Right atrium auricular region (tissue), 2 donors: Measurements from ENCODE around the gene STAB2. TPM values are rescaled to one million over a fixed set of nuclear protein-coding genes. Genes with fewer than 3 reads are reported as not detected.

Source experiments
- DNase-seq: peaks from one replicate; pipeline ENCODE4 v3.0.0-alpha.2; 2019; ENCODE audit warnings: low spot score
- H3K27ac ChIP-seq, 2 donors: fragments of 200-600 bp; sonication (generic); 1 replicate in 1 of 2; 2 replicates in 1 of 2; pipeline ENCODE4 v1.5.1; 2016 to 2019
- H3K27me3 ChIP-seq, 2 donors: fragments of 200-600 bp; sonication (generic); one replicate each; pipeline versions ENCODE4 v1.5.1 to v1.6.0; 2017 to 2019
- H3K36me3 ChIP-seq: fragments of 200-600 bp; sonication (generic); one replicate; pipeline ENCODE4 v1.5.1; 2016
- H3K4me1 ChIP-seq, 2 donors: fragments of 200-600 bp; sonication (generic); one replicate each; pipeline versions ENCODE4 v1.5.1 to v1.6.0; 2017 to 2019
- H3K4me3 ChIP-seq, 2 donors: fragments of 200-600 bp; sonication (generic); 1 replicate in 1 of 2; 2 replicates in 1 of 2; pipeline ENCODE4 v1.5.1; 2017 to 2019; ENCODE audit warnings: mild to moderate bottlenecking in 1 of 2, moderate library complexity in 1 of 2
- H3K9me3 ChIP-seq, 2 donors: fragments of 200-600 bp; sonication (generic); one replicate each; pipeline ENCODE4 v1.5.1; 2019
- CTCF ChIP-seq, 2 donors: fragments of 200-600 bp; sonication (generic); IDR thresholded peaks; one replicate each; pipeline ENCODE4 v1.5.1; 2019; ENCODE audit warnings: antibody characterized with exemption in 2 of 2
- total RNA-seq, 2 donors: library from RNA; depleted of rRNA; stranded (reverse); fragments of >200 nt; gene quantifications; one replicate each; pipeline ENCODE4 v1.1.0, GENCODE V29; 2016

The STAB2 gene
- total RNA-seq, 2 donors from 2014 or later = 0.11 TPM; not detected in 1

DNA sequence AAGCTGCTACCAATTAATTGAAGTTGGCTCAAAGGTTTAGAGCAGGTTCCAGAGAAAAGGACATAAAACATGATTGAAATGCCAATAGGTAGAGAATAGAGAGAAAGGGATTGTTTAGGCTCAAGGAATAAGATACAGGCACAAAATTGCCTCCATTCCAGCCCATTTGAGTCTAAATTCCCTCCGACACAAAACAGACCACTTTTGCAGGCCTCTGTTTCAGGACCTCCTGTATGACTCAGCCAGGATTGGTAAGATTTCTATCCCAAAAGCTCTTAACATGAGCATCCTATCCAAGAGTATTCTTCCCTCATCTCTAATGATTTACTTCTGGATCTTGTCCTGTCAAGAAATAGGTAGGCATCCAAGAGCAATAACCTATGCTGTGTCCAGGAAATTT lies 123.5 kb downstream of the STAB2 start:
- peaks cover 0 to 7% of the 10 kb centered on the region in 2 donors for H3K4me1 ChIP-seq
- no peak for TF ChIP-seq CTCF (IDR thresholded peaks at IDR 0.05)
- no peak overlapping the region for H3K27ac ChIP-seq

DNA sequence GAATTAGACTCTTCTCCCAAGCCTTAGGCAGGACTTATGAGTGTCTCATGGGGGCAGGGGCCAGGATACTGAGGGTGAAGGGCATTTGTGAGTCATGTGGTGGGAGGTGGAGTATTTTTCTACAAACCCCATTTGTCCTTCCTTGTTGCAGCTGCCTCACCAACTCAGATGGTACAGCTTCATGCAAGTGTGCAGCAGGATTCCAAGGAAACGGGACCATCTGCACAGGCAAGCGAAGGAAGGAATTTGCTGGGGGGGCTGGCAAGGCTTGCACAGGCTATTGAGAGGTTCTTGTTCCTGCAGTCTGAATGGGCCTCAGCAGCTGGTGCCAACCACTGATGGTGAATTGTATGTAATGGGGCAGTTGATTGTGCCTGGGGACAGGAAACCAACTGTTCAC lies 125.1 kb downstream of the STAB2 start:
- no peaks in the 10 kb centered on the region for H3K27me3 ChIP-seq
- TF ChIP-seq CTCF (IDR thresholded peaks at IDR 0.05) = no peak

More for the DNA sequence above, 123.5 kb downstream of the STAB2 start:
- DNase-seq = no peak
- no peaks in the 10 kb centered on the region for H3K36me3 ChIP-seq
- H3K27me3 ChIP-seq = no peaks in the 10 kb centered on the region
- no peaks in the 10 kb centered on the region for H3K9me3 ChIP-seq
- H3K4me3 ChIP-seq = no peak overlapping the region

GRCh38 chr12:103715494-103715893 lies 128.4 kb downstream of the STAB2 start:
- Histone ChIP-seq H3K27ac (no peak overlapping the region), H3K4me1 (peaks cover 0 to 7% of the 10 kb centered on the region in 2 donors), H3K36me3 (no peaks in the 10 kb centered on the region), H3K4me3 (no peak overlapping the region), H3K27me3 (no peaks in the 10 kb centered on the region), H3K9me3 (no peaks in the 10 kb centered on the region)
- DNase-seq = no peak
- TF ChIP-seq CTCF (IDR thresholded peaks at IDR 0.05) = no peak

More for the DNA sequence above, 125.1 kb downstream of the STAB2 start:
- Histone ChIP-seq H3K9me3 (no peaks in the 10 kb centered on the region), H3K36me3 (no peaks in the 10 kb centered on the region), H3K4me3 (no peak overlapping the region), H3K4me1 (peaks cover 0 to 7% of the 10 kb centered on the region in 2 donors), H3K27ac (no peak overlapping the region)
- no peak for DNase-seq

DNA sequence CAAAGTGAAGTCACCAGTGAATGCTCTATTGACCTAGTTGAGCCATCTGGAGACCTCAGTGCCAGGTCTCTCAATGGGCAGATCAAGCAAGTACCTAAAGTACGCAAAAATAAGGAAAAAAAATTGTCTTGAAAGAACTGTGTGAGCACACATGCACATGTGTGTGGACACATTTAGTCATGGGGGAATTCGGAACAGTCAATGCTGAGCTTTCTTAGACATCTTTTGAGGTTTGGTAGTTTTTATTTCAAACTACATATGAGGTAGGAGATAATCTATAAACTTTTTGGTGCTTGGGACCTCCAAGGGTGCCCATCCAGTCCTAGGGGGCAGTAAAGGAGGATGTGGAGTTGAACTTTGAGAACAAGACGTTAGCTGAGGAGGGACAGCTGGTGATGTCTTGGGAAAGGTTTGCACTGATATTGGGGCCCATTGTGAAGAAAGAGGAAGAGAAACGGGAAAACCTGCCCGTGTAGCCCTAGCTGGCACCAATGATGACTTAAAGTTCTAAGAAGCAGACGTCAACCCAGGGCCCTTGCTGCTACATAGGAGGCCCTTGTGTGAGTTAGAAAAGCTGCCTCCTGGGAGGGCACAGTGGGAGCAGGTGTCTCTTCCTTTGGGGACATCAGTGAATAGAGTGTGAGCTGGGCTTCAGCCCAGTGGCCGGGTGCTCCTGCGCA lies 129.6 kb downstream of the STAB2 start:
- no peak overlapping the region for H3K4me3 ChIP-seq
- no peak for TF ChIP-seq CTCF (IDR thresholded peaks at IDR 0.05)
- no peaks in the 10 kb centered on the region for H3K27me3 ChIP-seq
- DNase-seq = no peak
- H3K27ac ChIP-seq = no peak overlapping the region
- H3K36me3 ChIP-seq = no peaks in the 10 kb centered on the region
- H3K9me3 ChIP-seq = no peaks in the 10 kb centered on the region
- H3K4me1 ChIP-seq = peaks cover 0 to 7% of the 10 kb centered on the region in 2 donors

DNA sequence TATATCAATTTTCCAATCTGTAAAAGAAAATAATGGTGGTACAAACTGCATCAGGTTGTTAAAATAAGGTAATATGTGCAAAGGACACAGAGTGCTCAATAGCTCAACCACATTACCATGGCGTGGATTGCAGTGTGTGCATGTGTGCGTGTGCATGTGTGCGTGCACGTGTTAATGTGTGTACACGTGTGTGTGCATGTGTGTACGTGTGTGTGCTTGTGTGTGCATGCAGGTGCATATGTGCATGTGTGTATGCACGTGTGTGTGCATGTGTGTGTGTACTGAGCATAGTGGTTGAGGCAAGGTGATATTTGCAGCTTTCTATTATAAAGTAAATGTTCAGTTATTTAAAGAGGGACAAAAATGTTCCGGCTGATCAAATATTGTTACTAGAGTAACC lies 138.3 kb downstream of the STAB2 start:
- Histone ChIP-seq H3K27me3 (no peaks in the 10 kb centered on the region), H3K9me3 (no peaks in the 10 kb centered on the region), H3K27ac (no peak overlapping the region), H3K4me1 (no peaks in the 10 kb centered on the region), H3K4me3 (no peak overlapping the region), H3K36me3 (no peaks in the 10 kb centered on the region)
- TF ChIP-seq CTCF (IDR thresholded peaks at IDR 0.05) = no peak
- no peak for DNase-seq

DNA sequence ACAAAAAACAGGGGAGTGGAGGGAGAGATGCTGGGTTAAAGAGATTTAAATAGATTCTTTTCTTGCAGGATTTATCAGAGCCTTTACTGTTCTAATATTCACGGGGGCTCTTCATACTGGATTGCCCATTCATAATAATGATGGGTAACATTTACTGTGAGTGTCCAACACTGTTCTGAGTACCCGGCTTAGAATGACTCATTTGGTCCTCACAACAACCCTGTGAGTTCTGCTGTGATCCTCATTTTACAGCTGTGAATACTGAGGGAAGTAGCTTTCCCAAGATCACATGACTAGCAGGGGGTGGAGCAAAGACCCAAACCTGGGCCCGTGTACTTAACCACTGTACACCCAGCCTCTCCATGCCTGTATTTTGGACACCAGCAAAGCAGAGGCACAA lies 140.6 kb downstream of the STAB2 start:
- no peak overlapping the region for H3K4me3 ChIP-seq
- no peaks in the 10 kb centered on the region for H3K36me3 ChIP-seq
- no peaks in the 10 kb centered on the region for H3K27me3 ChIP-seq
- no peak overlapping the region for H3K27ac ChIP-seq
- H3K9me3 ChIP-seq = peaks cover 0 to 12% of the 10 kb centered on the region in 2 donors
- no peaks in the 10 kb centered on the region for H3K4me1 ChIP-seq
- no peak for TF ChIP-seq CTCF (IDR thresholded peaks at IDR 0.05)
- no peak for DNase-seq
